Measurements from ENCODE around the gene EPHA2.

EPHA2 gene

DNA sequence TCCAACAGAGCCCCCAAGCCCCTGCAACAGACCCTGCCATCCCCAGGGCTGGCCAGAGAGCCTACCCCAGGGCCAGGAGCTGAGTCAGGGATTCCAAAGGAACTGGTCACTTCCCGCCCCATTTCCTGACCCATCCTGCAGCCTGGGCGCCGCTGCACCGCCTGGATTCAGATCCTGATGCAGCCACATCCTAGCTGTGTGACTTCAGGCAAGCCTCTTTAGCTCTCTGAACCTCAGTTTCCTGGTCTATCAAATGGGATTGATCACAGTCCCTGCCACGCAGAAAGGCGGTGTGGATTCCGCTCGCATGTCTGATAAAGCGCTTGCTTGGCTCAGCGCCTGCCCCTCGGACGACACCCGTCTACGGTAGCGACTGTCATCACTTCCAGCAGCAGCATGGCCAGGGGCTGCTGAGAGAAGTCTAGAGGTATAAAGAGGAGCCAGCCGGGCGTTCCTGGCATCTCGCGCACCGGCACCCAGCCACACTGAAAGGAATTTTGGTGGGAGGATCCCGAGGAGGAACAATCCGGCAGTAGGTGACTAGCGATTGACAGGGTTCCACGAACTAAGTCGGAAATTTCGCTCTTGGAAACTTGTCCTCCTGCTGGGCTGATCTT is 10.1 kb downstream of the EPHA2 start:
- TF ChIP-seq, protein P1, sequence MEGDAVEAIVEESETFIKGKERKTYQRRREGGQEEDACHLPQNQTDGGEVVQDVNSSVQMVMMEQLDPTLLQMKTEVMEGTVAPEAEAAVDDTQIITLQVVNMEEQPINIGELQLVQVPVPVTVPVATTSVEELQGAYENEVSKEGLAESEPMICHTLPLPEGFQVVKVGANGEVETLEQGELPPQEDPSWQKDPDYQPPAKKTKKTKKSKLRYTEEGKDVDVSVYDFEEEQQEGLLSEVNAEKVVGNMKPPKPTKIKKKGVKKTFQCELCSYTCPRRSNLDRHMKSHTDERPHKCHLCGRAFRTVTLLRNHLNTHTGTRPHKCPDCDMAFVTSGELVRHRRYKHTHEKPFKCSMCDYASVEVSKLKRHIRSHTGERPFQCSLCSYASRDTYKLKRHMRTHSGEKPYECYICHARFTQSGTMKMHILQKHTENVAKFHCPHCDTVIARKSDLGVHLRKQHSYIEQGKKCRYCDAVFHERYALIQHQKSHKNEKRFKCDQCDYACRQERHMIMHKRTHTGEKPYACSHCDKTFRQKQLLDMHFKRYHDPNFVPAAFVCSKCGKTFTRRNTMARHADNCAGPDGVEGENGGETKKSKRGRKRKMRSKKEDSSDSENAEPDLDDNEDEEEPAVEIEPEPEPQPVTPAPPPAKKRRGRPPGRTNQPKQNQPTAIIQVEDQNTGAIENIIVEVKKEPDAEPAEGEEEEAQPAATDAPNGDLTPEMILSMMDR (IDR thresholded peaks at IDR 0.05) = no peak
- no peak for TF ChIP-seq ZFX (IDR thresholded peaks at IDR 0.05; ENCODE audit: borderline replicate concordance)
- H3K27ac ChIP-seq = no peak overlapping the region

- TF ChIP-seq, protein P1 (IDR thresholded peaks at IDR 0.05) = no peak
- TF ChIP-seq ZFX (IDR thresholded peaks at IDR 0.05; ENCODE audit: borderline replicate concordance) = no peak
- no peak overlapping the region for H3K27ac ChIP-seq
These were observed 10.7 kb downstream of the EPHA2 start for GRCh38 chr1:16145030-16145661.

- TF ChIP-seq ZFX (IDR thresholded peaks at IDR 0.05; ENCODE audit: borderline replicate concordance) = no peak
- TF ChIP-seq, protein P1 (IDR thresholded peaks at IDR 0.05) = no peak
- no peak overlapping the region for H3K27ac ChIP-seq
These were observed 11.4 kb downstream of the EPHA2 start for GRCh38 chr1:16144325-16145029.

DNA sequence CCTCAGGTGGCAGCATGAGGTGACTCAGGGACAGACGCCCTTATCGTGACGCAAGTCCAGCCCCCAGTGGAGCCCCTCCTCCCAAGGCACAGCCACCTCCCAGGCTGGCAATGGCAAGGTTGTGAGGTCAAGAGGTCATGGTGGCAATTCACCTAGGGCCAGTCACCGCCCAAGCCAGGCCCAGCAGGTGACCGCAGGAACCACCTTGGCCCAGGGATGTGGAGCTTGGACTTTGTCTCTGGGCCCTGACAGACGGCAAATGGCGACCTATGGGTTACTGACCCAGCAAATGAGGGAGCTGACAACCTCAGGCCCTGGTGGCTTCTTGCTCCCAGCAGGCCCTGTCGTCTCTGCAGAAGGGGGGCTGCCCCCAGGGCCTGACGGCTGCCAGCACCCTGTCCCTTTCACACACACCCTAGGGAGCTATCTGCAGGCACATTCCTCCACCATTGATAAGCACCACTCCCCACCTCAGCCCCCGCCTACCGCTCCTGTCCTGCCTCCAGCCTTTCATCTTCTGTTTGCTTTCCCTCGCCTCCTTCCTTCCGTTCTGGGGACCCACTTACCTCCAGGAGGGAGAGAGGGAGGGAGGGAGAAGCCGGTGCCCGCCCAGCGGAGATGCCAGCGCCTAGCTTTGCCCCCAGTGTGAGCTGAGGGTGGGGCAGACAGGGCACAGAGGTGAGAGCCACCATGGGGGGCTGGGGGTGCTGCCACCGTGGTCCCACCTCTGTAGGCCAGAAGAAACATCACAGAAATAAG is 12.1 kb downstream of the EPHA2 start:
- no peak for TF ChIP-seq ZFX (IDR thresholded peaks at IDR 0.05; ENCODE audit: borderline replicate concordance)
- TF ChIP-seq, protein P1 (IDR thresholded peaks at IDR 0.05) = no peak
- no peak overlapping the region for H3K27ac ChIP-seq

- TF ChIP-seq, protein P1 (IDR thresholded peaks at IDR 0.05) = no peak
- no peak for TF ChIP-seq ZFX (IDR thresholded peaks at IDR 0.05; ENCODE audit: borderline replicate concordance)
- H3K27ac ChIP-seq = no peak overlapping the region
These were observed 12.8 kb downstream of the EPHA2 start for GRCh38 chr1:16143005-16143565.

- no peak overlapping the region for H3K27ac ChIP-seq
- TF ChIP-seq, protein P1 (IDR thresholded peaks at IDR 0.05) = no peak
- no peak for TF ChIP-seq ZFX (IDR thresholded peaks at IDR 0.05; ENCODE audit: borderline replicate concordance)
These were observed 13.4 kb downstream of the EPHA2 start for GRCh38 chr1:16142383-16142995.
